Left lung (tissue), 10 donors: ENCODE results near the gene USP19. TPM values are rescaled to one million over a fixed set of nuclear protein-coding genes. Genes with fewer than 3 reads are reported as not detected.

Experiments used
- ATAC-seq: fragments of 200-7000 bp; cut with Tn5 transposase; one replicate; pipeline ENCODE4 v1.9.1; 2020; ENCODE audit warnings: moderate library complexity
- DNase-seq, 4 donors: peaks; one replicate each; pipeline ENCODE4 v3.0.0-alpha.2; 2013 to 2020
- H3K27ac ChIP-seq, 2 donors: fragments of 200-600 bp; sonication (generic) in 1 of 2; one replicate each; pipeline versions ENCODE4 v1.5.0 to v1.8.0; 2020 to 2021
- H3K27me3 ChIP-seq, 2 donors: fragments of 200-600 bp; sonication (generic) in 1 of 2; one replicate each; pipeline versions ENCODE4 v1.5.0 to v1.8.0; 2020 to 2021
- H3K36me3 ChIP-seq, 2 donors: fragments of 200-600 bp; sonication (generic) in 1 of 2; one replicate each; pipeline versions ENCODE4 v1.5.0 to v1.8.0; 2020 to 2021
- H3K4me1 ChIP-seq, 2 donors: fragments of 200-600 bp; one replicate each; pipeline ENCODE4 v1.8.0; 2021
- H3K4me3 ChIP-seq, 2 donors: fragments of 200-600 bp; sonication (generic) in 1 of 2; one replicate each; pipeline versions ENCODE4 v1.5.0 to v1.8.0; 2020 to 2021; ENCODE audit warnings: mild to moderate bottlenecking in 1 of 2
- H3K9me3 ChIP-seq, 2 donors: fragments of 200-600 bp; sonication (generic) in 1 of 2; one replicate each; pipeline versions ENCODE4 v1.5.0 to v1.8.0; 2020 to 2021
- intact Hi-C, 2 donors: fragments of 100-400 bp; cut with DNase I; formaldehyde crosslinking; loops; one replicate each; pipeline versions ENCODE4 v1.11.2 to v1.14.2; 2022
- polyA plus RNA-seq, 6 donors: library from polyadenylated mRNA; unstranded; fragments of 120-200 nt; gene quantifications; one replicate each; pipeline ENCODE4 v1.2.1, GENCODE V29; 2013; ENCODE audit not compliant: insufficient read length in 6 of 6
- total RNA-seq, 2 donors: library from RNA; stranded (reverse); fragmentation: NEBNext Ultra II Directional; extraction: Animal tissue kit (Norgen Biotek cat#: 25700); gene quantifications; one replicate each; pipeline ENCODE4 v1.2.1, GENCODE V29; 2021
- TF ChIP-seq, protein P1 (sequence below), 2 donors: fragments of 200-600 bp; sonication (generic) in 1 of 2; IDR thresholded peaks; one replicate each; pipeline versions ENCODE4 v1.5.0 to v1.8.0; 2021; ENCODE audit warnings: antibody characterized with exemption in 2 of 2
- donor health status: DM: no; HTN: yes; CAD: no.
- donor health status: DM: no; HTN: no; CAD: no.

The USP19 gene
- total and polyA plus RNA-seq, 8 donors: 42.8 to 55.0 (median 49.8) TPM

DNA sequence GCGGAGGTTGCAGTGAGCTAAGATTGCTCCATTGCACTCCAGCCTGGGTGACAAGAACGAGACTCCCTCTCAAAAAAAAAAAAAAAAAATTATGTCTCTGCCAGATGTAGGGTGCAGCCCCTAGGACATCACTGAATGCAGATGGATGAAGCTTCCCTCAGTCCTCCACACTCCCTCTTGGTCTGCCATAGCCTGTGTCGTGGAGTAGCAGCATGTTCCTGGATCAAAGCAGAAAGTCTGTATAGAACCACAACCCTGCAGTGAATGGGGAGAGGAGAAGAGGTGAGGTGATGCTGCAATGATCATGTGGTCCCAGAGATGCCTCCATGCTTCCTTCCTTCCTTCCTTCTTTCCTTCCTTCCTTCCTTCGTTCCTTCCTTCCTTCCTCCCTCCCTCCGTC lies 27.5 kb upstream of the USP19 start:
- no peak for DNase-seq
- intact Hi-C loops: no loop called here
- TF ChIP-seq, protein P1, sequence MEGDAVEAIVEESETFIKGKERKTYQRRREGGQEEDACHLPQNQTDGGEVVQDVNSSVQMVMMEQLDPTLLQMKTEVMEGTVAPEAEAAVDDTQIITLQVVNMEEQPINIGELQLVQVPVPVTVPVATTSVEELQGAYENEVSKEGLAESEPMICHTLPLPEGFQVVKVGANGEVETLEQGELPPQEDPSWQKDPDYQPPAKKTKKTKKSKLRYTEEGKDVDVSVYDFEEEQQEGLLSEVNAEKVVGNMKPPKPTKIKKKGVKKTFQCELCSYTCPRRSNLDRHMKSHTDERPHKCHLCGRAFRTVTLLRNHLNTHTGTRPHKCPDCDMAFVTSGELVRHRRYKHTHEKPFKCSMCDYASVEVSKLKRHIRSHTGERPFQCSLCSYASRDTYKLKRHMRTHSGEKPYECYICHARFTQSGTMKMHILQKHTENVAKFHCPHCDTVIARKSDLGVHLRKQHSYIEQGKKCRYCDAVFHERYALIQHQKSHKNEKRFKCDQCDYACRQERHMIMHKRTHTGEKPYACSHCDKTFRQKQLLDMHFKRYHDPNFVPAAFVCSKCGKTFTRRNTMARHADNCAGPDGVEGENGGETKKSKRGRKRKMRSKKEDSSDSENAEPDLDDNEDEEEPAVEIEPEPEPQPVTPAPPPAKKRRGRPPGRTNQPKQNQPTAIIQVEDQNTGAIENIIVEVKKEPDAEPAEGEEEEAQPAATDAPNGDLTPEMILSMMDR (IDR thresholded peaks at IDR 0.05): no peak
- H3K4me3 ChIP-seq: no peak overlapping the region
- no peak overlapping the region for H3K27ac ChIP-seq
- ATAC-seq: no peak
- H3K4me1 ChIP-seq: no peaks in the 10 kb centered on the region
- no peaks in the 10 kb centered on the region for H3K27me3 ChIP-seq
- no peaks in the 10 kb centered on the region for H3K36me3 ChIP-seq
- no peaks in the 10 kb centered on the region for H3K9me3 ChIP-seq

DNA sequence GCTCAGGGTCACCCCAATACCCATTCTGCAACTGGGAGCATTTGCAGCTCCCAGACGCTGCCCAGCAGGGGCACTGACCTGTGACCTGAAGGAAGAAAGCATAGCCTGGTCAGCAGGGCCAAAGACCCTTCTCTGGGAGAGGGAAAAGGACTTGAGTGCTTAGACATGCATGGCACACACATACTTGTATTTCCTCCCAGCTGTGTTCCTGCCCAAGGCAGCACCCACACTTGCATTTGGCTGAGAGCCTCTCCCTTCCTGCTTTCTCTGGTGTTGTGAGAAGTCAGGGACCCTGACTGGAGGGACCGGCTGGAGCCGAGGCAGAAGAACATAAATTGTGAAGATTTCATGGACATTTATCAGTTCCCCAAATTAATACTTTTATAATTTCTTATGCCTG lies 19.5 kb upstream of the USP19 start:
- ATAC-seq: no peak
- H3K36me3 ChIP-seq: no peaks in the 10 kb centered on the region

DNA sequence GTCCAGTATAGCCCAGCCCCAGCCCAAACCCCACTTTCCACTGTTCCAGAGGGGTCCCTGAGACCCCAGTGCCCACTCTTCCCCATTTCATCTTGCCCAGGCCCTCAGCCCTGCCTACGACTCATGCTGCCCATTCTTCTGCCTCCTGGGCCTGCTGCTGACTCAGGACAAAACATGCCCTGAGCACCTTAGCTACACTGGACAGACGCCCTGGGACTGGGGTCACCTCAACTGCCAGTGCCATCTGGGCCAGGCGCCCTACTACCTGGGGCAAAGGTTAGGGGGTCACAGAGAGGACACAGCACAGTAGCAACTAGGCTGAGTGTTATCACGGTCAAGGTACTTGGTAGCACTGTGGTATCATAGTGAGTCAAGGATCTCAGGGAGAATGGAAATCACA lies 14.9 kb upstream of the USP19 start:
- H3K27ac ChIP-seq: no peak overlapping the region
- TF ChIP-seq, protein P1 (IDR thresholded peaks at IDR 0.05): no peak
- H3K9me3 ChIP-seq: no peaks in the 10 kb centered on the region
- DNase-seq (no peak), ATAC-seq (no peak)
- H3K27me3 ChIP-seq: no peaks in the 10 kb centered on the region
- intact Hi-C loops: no loop called here
- no peak overlapping the region for H3K4me3 ChIP-seq
- H3K36me3 ChIP-seq: peaks cover 0 to 5% of the 10 kb centered on the region in 2 donors
- peaks cover 10 to 19% of the 10 kb centered on the region in 2 donors for H3K4me1 ChIP-seq

More for the DNA sequence above, 19.5 kb upstream of the USP19 start:
- TF ChIP-seq, protein P1 (IDR thresholded peaks at IDR 0.05): no peak
- DNase-seq: no peak
- H3K4me1 ChIP-seq: no peaks in the 10 kb centered on the region
- H3K4me3 ChIP-seq: no peak overlapping the region
- intact Hi-C loops: no loop called here
- no peaks in the 10 kb centered on the region for H3K27me3 ChIP-seq
- no peak overlapping the region for H3K27ac ChIP-seq
- H3K9me3 ChIP-seq: peaks cover 0 to 6% of the 10 kb centered on the region in 2 donors

DNA sequence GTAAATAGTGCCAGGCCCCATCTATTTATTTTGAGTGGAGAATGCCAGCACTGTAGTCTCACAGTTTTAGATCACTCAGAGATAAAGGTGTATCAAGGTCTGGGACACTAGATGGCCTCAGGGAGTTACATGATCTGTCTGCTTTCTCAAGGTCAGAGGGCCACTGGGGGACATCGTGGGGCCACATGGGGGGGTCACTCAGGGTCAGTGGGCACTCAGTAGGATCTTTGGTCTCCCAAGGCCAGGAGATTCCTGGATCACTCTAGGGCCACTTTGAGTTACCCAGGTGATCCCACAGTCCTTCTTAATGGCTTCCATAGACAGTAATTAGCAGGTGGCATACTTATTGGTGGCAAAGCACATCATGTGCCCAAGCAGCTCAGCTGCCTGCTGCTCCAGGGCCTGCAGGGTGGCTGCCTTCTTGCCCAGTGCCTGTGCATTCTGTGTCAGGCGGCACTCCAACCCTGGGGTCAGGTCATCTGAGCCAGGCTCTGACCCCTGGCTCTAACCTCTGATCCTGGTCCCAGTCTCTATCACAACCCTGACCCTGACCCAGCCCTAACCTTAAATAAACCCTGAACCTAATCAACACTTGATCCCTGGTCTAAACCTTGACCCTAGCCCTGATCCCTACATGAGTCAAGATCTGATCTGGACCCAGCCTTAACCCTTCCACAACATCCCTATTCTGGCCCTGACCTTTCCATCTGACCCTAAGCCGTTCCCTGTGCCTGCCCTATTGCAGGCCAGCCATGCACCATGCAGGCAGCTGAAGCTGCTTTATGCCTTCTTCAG lies 14.0 kb upstream of the USP19 start:
- ATAC-seq (no peak), DNase-seq (no peak)
- peak overlapping the region in 1 of 2 donors; percentile 82 for H3K27ac ChIP-seq
- peaks cover 0 to 14% of the 10 kb centered on the region in 2 donors for H3K36me3 ChIP-seq
- H3K4me3 ChIP-seq: peak overlapping the region in 1 of 2 donors; percentile 73
- TF ChIP-seq, protein P1 (IDR thresholded peaks at IDR 0.05): no peak
- no peaks in the 10 kb centered on the region for H3K27me3 ChIP-seq
- H3K9me3 ChIP-seq: no peaks in the 10 kb centered on the region
- H3K4me1 ChIP-seq: peaks cover 10 to 22% of the 10 kb centered on the region in 2 donors
- intact Hi-C loops: no loop called here

DNA sequence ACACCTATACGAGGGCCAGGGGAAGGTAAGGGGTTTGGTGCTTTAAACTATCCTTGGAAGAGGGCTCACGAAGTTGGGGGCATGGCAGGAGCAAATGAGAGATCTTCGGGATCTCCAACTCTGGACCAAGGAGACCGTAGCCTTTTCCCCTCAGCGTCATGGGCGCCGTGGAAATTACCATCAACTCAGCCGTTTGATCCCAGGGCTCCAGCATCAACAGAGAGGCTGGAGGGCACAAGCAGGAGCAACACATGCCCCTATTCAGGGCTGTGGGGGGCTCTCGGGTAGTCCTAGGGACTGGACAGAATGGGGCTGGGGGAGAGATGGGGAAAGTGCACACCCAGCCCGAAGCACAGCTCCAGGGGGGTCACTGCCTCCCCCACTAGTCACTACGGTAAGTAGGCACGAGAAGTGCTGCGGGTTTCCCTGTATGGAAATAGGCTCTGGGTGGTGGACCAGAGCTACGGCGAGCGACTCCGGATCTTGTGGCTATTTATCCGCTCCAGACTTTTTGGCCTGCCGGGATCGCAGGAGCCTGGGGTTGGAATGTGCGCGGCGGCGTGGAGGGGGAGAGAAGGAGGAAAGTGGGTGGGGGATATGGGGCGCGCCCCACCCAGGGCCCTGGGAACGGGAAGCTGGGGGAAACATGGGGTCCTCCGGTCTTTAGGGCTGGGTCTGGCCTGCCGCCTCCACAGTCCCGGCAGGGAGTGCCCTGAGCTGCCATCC lies 12.8 kb upstream of the USP19 start:
- H3K27me3 ChIP-seq: no peaks in the 10 kb centered on the region
- DNase-seq: peak; percentile 84 to 90 (median 86)
- peak overlapping the region; percentile 53 to 73 for H3K4me3 ChIP-seq
- peak; percentile 92 for ATAC-seq
- peaks cover 10 to 22% of the 10 kb centered on the region in 2 donors for H3K4me1 ChIP-seq
- peak overlapping the region; percentile 82 to 84 for H3K27ac ChIP-seq
- intact Hi-C loops: no loop called here
- H3K9me3 ChIP-seq: no peaks in the 10 kb centered on the region
- peaks cover 0 to 24% of the 10 kb centered on the region in 2 donors for H3K36me3 ChIP-seq
- TF ChIP-seq, protein P1 (IDR thresholded peaks at IDR 0.05): no peak
